HL-60 (cell line): ENCODE results near the gene TMEM255B.

ENCODE experiments used
- CTCF ChIP-seq: IDR thresholded peaks from one replicate; pipeline ENCODE4 v1.5.1; 2011; ENCODE audit warnings: low read length, control low read depth, inconsistent platforms; ENCODE audit not compliant: insufficient read depth
- GABPA ChIP-seq: IDR thresholded peaks from 2 replicates; pipeline ENCODE4 v1.6.1; 2012; ENCODE audit warnings: low read depth
- POLR2AphosphoS5 ChIP-seq: IDR thresholded peaks from 2 replicates; pipeline ENCODE4 v1.6.1; 2012; ENCODE audit warnings: low read depth
- REST ChIP-seq: IDR thresholded peaks from 2 replicates; pipeline ENCODE4 v1.6.1; 2012; ENCODE audit warnings: low read depth; ENCODE audit not compliant: insufficient replicate concordance
- SPI1 ChIP-seq: IDR thresholded peaks from 2 replicates; pipeline ENCODE4 v1.6.1; 2012; ENCODE audit warnings: low read depth, mild to moderate bottlenecking, borderline replicate concordance

- TF ChIP-seq CTCF, result no peak
- no peak for TF ChIP-seq REST
- TF ChIP-seq POLR2AphosphoS5, result no peak
- TF ChIP-seq GABPA, result no peak
- no peak for TF ChIP-seq SPI1
Measured at GRCh38 chr13:113764793-113765563, 6.0 kb downstream of the TMEM255B start.
